ENCODE results near the gene SETD1B.
"Not testable (repeated sequence)": the region's sequence is repeated elsewhere in the genome, so short reads cannot be mapped to it uniquely, and the experiment has no call there.

The SETD1B gene

DNA sequence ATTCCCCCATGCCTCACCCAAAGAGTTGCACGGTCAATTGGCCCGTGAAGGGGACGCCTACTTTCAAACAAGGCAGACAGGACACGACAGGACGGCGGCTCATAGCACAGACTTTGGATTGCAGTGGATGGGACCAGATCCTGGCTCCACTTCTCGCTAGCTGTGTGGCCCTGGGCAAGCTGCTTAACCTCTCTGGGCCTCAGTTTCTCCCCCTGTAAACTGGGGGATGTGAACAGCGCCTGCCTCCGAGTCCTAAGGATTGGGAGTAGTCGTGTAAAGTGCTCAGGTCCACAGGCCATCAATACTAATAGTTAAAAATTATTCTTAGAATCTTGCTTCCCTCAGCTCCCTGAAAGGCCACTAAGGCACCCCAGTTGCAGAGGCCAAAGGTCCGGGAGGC, 23.4 kb upstream of the SETD1B start:
- DNase-seq, result no peak

DNA sequence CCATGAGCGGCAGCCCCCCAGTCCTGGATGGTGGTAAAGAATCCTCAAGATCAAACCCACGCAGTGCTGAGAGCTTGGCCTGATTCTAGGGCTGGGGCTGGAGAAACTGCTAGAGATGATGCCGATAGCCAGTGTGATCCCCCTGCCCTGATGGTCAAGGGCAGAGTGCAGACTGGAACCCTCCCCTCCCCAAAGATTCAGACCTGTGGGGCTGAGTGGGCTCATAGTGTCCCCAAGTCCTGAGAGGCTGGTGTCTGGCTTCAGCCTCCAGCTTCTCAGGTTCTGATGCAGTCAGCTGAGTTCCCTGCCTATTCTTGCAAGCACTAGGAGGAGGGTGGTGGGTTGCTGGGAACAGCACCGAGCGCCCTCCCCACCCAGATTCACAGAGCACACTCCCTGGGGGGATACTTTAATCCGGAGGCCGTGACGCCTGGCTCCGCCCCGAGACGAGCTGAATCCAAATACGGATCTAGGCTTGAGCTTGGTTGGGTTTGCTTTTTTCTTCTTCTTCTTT, 22.3 kb upstream of the SETD1B start:
- DNase-seq, result no peak

DNA sequence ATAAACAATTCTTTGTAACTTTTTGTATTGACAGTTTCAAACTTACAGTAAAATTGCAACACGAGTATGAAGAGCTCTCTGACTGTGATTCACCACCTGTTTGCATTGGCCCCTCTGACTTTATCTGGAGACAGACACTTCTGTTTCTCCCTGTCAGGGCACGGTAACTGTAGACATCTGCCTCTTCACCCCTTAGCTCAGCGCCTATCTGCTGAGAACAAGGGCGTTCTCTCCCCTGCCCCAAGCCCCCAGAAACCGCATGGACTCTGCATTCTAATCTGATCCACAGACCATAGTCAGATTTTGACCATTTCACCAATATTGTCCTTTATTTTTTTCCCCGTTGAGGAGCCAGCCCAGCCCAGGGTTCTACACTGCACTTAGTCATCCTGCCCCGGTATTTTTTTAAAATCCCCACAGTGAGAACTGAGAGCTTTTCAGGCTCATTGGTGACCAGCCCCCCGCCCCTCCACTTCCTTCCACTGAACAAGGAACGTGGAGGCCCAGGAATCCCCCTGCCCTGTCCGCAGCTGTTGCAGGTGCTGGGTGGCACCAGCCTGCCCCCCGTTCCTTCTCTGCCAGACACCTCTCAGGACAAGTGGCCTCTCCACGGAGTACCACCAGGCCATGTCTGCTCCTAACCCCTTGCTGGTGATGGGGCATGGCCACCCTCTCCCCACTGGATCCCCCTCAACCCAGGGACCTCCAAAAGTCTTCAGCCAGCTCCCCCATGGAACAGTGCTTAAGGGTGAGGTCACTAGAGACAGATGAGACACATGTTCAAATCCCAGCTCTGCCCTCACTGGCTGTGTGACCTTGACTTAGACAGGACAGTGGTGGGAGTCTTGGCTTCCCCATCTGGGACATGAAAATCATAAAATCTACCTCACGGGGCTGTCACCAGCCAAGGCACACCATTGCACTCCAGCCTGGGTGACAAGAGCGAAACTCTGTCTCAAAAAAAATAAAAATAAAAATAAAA, 21.5 kb upstream of the SETD1B start:
- no peak for DNase-seq

DNA sequence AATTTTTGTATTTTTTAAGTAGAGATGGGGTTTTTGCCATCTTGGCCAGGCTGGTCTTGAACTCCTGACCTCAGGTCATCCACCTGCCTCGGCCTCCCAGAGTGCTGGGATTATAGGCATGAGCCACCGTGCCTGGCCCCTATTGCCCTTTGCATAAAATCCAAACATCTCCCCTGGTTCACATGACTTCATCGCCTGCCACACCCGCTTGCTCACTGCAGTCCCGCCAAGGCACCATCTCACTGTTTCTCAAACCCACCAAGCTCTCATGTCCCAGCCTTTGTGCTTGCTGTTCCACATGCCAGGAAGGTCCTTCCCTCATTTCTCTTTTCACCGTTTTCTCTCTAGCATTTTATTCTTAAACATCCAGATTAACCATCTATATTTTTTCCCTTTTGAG, 20.0 kb upstream of the SETD1B start:
- DNase-seq, result no peak

DNA sequence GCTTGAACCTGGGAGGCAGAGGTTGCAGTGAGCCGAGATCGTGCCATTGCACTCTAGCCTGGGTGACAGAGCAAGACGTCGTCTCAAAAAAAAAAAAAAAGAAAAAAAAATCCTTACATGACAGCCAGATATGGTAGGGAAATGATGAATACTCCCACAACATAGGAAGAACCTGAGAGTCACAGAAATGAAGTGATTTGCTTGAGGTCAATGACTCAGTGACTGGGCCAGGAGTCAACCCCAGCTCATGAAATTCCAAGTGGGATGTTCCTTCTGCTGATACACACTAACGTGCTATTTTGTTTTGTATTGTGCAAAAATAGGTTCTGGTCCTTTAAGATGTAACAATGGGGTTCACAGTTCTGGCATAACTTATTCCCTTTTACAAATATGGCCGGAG, 19.3 kb upstream of the SETD1B start:
- DNase-seq, result peak; percentile 86

DNA sequence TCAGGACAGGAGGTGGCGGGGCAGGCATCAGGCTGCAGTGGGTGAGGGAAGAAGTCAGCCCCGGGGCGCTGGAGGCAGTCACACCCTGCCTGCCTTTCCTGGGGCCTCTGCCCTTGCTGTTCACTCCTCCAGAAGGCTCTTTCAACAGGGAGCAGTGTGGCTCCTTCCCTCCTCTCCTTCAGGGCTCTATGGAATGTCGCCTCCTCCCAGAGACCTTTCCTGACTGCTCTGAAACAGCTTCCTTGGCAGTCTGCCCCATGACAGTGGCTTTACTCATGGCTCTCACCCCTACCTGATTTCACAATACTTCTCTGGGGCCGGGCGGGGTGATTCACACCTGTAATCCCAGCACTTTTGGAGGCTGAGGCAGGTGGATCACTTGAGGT, 17.4 kb upstream of the SETD1B start:
- DNase-seq, result peak; percentile 93

DNA sequence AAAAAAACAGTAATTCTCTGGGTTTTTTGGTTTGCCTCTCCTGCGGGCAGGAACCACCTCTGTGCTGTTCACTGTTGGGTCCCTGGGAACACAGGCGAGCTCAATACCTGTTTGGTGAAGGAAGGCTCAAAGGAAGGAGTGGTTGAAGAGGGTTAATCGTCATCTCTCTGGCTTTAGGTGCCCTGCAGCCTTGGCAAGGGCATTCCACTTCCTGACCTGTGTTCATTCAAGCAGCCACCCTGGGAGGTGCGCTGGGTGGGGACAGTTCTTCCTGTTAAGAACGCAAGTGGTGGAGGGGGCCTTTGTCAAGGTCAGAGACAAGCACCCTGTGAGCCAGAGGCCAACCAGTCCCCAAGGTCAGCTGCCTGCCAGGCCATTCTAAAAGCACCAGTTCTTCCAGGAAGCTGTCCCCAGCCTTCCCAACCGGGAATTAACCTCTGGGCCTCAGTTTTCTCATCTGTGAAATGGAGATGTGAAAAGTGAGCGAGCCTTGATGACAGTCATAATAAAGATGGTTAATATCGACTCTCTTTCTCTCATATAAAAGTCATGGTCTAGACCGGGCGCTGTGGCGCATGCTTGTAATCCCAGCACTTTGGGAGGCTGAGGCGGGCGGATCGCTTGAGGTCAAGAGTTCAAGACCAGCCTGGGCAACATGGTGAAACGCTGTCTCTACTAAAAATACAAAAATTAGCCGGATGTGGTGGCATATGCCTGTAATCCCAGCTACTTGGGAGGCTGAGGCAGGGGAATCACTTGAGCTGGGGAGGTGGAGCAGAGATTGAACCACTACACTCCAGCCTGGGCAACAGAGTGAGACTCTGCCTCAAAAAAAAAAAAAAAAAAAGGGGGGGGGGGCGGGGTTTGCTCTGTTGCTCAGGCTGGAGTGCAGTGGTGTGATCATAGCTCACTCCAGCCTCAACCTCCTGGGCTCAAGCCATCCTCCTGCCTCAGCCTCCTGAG, 16.5 kb upstream of the SETD1B start:
- no peak for DNase-seq

DNA sequence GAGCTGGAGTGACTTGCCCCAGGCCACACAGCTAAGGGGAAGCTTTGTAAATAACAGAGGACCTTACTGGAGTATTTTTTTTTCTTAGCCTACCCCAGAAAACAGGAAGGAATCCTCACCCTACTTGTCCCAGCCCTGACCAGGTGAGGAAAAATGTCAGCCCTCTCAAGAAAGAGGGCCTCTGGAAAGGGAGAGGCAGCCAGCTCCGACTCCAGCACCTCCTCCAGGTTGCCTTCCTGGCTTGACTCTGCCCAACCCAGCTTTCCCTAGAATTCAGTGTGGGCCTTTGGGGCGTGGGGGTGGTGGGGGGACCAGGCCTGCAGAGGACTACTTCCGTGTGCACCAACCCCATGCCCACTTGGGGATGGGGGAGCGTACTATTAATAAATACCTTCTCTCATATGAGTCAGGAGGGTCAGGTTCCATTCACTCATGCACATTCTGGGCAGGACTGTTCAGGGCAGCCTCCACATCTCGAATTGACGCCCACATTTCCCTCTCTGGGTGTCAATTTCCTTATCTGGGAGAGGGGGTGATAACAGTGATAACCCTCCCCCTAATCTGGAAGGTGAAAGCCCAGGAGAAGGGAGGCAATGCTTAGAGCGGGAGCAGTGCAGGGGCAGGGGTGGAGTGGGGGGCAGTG, 15.5 kb upstream of the SETD1B start:
- no peak for DNase-seq

DNA sequence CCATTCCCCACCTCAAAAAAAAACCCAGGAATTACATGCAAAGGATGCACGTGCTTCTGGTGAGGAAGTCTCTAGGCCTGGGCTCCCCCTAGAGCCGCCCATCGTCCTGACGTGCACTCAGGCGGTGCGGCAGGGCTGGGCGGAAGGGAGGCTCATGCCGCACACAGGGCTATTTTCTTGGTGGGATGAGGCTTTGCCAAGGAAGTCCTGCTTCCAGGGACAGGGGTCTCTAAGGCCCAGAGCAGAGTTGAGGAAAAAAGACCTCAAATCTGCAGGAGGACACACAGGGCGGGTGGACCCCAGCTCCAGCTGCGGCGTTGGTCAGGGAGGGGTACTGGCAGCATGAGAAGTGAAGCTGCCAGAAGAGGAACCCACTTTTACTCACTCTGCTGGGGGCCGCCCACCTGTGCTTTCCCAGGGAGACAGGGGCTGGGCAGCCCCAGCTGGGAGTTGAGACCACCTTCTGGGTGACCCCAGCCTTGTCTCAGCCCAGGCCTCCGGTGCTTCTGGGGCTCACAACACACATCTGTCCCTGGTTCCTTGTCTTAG, 14.5 kb upstream of the SETD1B start:
- no peak for DNase-seq

DNA sequence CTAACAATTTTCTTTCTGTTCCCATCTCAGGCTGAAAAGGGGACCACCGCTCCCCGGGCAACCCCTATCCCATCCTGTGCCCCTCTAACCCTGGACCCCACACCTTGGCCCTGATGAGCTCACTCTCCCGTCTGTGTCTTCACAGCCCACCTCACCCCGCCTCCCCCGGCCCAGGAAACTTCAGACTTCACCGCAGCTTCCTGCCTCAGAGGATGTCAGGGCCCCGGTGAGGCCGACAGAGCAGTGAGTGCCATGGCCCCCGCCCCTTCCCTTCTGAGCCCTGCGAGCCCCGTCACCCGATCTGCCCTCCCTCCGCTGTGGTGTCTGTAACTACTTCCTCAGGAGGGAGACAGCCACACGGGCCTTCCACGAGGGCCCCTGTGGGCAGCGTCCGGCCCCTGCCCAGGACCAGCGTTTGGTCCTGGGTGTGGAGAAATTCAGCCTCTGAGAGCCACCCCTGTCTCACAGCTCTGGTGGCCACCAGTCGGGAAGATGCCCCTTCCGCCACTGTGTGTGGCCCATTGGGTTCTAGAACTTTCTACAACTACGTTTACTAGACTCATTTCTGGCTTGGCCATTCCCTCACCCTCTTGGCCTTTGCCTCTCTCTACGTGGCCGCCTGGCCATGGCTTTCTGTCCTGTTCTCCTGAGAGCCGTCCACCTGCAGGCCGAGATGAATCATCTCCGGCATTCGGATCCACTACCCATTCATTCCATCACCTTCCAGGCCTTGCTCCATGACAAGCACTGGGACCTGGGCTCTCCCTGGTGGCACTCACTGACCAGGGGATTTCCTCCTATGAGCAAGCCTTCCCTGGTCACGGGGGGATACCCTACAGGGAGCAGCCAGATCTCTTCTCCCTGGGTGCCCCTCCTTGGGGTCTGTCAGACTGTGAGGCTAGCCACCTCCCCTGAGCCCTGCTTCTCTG, 13.7 kb upstream of the SETD1B start:
- DNase-seq, result no peak

DNA sequence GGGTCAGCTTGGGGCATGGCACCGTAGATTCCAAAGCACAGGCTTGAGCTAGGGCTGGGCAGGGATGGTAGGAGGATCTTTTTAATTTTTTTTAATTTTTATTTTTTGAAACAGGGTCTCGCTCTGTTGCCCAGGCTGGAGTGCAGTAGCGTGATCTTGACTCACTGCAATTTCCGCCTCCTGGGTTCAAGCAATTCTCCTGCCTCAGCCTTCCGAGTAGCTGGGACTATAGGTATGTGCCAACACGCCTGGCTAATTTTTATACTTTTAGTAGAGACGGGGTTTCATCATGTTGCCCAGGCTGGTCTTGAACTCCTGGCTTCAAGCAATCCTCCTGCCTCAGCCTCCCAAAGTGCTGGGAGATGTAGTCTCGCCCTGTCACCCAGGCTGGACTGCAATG, 13.0 kb upstream of the SETD1B start:
- not testable (repeated sequence) for DNase-seq

DNA sequence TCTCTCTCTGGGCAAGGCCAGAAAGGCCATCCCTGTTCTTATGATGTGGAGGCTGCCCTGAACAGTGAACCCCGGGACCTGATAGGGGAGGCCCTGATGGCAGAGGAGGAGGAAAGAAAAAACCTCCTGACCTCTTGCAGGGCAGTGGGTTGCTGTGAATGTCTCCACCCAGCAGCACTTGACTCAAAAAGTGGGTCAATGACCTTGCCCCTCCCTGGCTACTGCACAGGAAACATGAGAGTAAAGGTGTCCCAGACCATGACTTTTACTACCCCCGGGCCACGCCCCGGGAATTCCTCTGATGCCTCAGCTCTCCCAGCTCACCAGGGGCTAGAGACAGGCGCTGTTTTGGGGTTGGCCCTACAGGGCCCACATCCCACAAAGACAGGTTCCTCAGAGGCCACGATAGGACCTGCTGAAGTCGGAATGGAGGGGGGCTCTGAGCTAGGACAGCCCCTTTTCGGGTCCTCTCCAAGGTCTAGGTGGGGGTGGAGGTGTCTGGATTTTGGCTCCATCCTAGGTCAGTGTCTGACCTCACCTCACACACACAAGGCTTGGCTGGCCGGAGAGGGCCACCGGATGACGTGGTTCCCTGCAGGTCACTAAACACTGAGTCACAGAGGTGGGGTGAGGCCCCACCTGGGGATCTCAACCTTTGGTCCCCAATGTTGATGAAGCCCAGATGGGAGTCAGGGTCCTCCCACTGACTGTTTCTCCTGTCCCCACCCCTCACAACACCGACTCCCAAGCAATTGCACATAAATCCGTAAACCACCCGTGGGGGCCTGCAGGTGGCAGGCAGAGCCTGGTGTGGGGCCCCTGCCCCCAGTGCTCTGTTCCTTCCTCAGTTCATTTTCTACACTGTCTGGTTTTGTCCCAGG, 11.9 kb upstream of the SETD1B start:
- no peak for DNase-seq

DNA sequence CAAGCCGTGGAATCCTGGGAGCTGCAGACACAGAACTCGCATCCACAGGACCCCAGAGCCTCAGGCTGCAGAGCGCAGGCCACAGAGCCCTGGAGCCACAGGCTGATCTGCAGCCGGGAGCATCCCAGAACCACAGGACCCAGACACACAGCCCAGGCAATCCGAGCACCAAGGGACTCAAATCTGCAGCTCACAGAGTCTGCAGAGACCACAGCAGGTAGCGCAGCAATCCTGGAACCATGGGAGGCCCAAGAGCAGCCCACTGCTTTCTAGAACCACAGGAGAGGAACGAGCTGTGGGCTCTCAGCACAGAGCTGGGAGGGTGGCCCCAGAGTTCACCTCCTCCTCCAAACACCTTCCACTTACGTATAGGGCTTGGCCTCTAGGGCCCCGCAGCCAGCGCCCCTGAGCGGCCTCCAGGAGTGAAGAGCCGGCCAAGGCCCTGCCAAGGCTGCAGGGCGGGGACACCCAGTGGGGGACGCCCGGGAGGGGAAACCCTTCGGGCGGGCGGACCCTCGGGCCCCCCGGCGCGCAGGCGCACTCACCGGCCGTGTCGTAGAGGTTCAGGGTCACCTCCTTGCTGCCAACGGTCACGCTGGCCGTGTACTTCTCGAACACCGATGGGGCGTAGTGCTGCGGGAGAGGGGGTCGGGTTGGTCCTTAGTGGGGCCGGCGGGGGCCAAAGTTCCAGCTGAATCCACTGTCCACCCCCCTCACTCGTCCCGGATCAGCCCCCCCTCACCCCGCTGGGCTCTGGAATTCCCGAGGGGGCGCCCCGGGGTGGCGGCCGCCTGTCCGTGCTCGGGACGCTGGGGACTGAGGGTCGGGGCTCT, 11.0 kb upstream of the SETD1B start:
- DNase-seq, result no peak

DNA sequence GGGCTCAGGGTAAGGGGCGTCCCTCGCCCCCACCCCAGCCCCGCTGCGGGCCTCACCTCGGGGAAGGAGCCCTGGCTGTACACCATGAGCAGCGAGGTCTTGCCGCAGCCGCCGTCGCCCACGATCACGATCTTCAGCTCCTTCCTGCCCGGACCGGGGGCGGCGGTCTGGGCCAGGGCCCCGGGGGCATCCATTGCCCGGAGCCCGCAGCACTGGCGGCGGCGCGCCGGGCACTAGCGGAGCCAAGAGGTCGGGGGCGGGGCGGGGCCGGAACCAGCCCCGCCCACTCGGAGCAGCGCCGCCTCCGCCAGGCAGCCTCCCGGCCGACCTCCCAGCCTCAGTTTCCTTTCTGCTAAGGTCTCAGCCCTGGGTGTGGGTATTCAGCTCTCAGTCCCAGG, 10.4 kb upstream of the SETD1B start, which contains the start of gene RHOF:
Gene RHOF (minus strand): TSS at position 249 of the 398 bp plus-strand sequence. CDS start 55 bp downstream, at position 194.
- DNase-seq, result no peak

DNA sequence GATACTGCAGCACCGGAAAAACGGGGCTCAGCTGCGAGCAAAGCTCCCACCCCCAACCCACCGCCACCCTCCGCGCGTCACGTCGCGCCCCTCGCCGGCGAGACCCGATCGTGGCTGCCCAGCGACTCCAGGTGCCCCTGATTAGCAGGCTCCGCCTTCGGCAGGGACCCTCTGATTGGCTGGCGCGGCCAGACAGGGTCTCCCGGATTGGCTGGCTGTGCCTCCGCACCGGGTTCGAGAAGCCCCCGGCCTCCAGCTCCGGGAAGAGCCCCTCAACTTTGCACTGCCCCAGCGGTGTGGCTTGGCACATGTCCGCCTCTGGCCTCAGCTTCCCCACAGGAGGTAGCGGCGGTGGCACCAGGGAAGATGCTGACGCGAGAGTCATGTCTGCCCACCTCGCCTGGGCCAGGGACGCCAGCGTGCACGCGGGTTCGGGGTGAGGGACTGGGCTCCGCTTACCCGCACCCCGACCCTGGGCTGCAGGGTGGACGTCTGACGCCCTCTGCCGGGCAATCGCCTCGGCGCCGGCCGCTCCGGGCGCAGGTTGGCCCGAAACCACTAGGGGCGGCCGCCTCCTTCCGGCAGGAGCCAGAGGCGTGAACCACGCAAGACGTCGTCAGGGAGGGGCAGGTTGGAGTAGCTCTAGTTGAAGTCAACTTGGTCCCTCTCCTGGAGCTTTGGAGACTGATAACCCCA, 9.8 kb upstream of the SETD1B start:
- peak; percentile 89 for DNase-seq

DNA sequence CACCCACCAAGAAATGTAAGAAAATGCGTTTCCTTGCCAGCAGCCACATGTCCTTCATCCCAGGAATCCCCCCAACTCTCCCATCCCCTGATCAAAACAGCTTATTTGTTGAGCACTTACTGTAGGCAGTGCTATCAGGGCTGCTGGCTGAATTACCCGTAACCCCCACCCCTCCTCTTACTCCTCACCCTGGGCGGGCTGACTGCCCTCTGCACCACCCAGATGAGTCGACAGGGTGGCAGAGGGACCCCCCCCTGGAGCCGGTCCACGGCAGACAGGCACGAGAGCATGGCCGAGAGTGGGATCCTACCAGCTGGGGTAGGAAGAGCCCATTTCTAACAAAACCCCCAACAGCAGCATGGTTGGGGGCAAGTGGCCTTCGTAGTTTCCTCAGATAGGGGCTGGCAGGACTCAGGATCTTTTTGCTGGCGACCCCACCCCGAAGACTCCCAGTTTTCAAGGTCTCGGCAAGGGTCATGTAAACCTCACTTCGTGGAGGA, 9.2 kb upstream of the SETD1B start:
- DNase-seq, result no peak

DNA sequence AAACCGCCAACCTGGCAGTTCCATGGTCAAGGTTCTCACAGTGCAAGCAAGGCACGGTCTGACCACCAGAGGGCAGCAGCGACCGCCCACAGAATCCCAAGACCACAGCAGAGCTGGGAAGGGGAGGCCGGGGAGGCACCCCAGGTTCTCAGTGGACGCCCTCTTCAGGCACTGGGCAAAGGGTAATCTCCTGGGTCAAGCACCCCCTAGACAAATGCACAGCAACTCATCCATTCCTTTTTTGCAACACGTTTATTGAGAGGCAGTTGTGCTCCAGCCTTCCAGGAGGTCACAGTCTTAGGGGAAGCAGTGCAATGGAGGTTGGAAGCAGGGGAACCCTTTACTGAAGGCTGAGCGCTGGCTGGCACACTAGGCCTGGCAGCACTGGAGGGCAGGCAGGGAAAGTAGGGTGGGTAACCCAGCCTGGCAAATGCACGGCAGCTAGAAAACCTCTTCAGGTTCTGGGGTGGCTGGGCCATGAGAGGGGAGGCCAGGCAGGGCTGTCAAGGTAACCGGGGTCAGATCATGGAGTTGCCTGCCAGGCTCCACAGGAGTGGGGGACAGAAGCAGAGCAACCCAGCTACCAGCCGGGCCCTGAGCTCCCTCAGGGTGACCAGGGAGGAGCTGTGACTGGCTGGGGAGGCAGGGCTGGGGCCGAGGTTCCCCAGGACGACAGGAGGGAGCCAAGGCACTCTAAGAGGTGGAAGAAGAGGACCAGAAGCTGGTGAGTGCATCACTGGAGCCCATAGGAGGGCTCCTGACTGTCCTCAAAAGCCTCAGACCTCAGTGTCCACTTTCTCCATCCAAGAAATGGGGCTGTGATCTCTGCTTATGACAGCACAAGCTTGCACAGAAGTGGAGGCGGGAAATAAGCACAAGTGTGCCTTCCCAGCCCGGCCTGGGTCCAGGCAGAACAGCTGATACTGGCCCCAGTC, 8.5 kb upstream of the SETD1B start:
- peak; percentile 76 for DNase-seq

All from fibroblast of skin of abdomen (primary cell).